HG02610 (cell line): Measurements from ENCODE around the gene TCTN1.
"Not testable (repeated sequence)": the region's sequence is repeated elsewhere in the genome, so short reads cannot be mapped to it uniquely, and the experiment has no call there.

ENCODE experiments used
- ATAC-seq: cut with Tn5 transposase; IDR thresholded peaks from one replicate; pipeline ENCODE4 v1.9.1; 2021; ENCODE audit warnings: mild to moderate bottlenecking, moderate library complexity; ENCODE audit not compliant: unreplicated experiment

Gene TCTN1

DNA sequence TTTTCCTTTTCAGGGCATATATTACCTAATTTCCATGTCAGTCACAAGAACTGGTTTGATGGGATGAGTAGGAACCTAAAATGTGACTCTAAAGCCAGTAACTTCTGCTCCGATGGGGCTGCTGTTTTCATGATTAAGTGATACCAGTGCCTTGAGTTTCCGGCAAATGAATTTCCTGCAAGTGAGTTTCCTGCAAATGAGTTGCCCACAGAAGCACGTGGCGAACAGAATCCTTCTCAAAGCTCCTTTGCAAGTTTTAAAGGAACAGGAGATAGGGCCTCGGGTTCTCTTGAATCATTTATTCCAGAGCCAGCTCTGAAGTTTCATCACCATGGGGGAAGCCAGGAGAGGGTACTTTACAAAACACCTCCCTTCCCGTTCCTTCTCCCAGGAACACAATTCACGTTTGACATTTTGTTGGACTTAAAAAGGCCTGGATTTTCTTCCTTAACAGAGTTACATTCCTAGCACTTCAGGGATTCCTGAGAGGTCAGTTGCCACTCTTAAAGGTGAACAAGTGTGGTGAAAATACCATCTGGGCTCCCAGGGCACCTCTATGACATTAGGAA is 28.6 kb upstream of the TCTN1 start:
- no peak for ATAC-seq

DNA sequence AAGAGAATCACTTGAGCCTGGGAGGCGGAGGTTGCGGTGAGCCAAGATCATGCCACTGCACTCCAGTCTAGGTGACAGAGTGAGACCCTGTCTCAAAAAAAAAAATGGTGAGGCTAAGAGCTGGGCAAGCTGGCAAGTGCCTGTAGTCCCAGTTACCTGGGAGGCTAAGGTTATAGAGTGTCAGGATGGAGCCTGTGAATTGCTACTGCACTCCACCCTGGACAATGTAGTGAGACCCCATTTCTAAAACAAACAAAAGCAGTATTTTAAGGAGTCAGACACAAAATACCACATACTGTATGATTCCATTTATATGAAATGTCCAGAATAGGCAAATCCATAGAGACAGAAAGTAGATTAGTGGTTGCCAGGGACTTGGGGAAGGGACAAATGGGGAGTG is 26.8 kb upstream of the TCTN1 start:
- ATAC-seq: not testable (repeated sequence)

DNA sequence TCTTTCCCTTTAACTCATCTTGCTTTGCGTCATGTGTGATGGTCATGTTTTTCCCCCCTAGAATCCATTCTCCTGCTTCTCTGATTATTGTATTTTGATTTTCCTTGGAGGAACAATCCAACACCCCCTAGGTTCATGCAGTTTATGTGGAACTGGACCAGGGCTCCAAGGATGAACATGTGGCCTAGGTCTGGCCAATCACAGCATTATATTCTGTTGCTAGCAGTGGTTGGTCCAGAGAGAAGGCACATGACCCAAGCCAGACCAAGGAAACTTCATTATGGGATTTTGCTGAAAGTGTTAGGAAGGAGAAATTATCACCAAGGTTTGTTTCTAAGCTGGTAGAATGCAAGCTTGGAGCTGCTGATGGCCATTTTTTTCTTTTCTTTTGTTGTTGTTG is 23.9 kb upstream of the TCTN1 start:
- no peak for ATAC-seq

DNA sequence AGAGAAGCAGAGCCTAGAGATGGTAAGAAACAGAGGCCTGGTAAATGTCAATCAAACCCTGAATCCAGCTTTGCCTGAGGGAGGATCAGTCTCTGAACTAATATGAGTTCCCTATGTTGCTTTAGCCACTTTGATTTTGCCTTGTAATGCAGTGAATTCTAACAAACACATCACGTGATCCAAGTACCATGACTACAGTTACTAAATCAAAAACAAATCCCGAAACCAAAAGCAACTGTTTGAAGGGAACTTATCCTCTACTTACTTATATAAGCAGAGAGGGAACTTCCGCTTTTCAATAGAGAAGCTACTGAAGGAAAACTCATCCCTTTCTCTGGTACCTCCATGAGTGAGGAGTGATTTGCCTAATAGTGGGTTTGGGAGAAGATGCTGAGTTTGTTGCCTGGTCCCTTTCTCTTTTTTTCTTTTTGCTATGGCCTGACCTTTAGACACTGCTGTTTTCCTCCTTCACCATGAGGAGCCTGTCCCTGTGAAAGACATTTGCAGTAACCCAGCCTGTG is 23.1 kb upstream of the TCTN1 start:
- peak; percentile 74 for ATAC-seq

DNA sequence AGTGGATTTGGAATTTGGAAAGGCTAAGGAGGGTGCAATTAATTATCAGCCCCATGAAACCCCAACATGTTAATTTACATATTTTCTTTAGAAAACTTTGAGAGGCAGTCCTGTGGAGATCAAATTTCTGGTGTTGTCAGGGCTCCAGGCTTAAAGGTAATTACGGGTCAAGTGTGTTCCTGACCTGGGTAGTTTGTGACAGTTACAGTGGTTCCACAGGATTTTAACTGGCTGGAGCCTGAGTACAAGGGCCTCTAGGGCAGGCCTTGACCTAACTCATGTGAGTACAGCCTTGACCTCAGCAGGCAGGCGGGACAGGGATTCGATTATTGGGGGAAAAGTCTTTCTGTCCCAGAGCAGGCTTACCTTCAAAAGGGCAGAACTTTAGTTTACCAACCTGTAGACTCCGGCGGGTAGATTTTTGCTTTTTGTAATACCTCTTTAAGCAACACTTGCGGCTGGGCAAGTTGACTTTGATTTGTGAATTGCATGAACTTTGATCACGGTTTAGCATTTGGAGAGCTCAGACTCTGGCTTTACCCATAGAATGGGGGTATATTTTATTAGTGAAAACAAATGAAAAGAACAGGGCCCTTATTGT is 22.4 kb upstream of the TCTN1 start:
- ATAC-seq: no peak

DNA sequence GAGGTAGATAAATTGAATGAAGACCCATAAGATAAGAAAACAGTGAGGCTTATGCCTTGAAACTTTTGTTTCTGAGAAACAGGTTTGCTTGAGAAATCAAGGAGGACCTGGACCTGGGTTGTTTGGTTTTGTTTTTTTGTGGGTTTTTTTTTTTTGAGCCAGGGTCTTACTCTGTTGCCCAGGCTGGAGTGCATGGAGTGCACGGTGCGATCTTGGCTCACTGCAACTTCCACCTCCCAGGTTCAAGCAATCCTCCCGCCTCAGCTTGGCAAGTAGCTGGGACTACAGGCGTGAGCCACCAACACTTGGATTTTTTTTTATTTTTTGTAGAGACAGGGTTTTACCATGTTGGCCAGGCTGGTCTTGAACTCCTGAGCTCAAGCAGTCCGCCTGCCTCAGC is 21.9 kb upstream of the TCTN1 start:
- ATAC-seq: no peak

DNA sequence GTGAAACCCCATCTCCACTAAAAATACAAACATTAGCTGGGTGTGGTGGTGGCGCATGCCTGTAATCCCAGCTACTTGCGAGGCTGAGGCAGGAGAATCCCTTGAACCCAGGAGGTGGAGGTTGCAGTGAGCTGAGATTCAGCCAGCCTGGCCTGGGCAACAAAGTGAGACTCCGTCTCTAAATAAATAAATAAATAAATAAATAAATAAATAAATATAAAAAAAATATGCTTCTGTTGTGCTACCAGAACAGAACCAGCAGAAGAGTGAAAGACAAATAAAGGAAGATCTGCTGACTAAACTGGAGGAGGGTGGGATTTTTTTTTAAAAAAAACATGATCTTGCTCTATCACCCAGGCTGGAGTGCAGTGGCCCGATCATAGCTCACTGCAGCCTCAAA is 21.0 kb upstream of the TCTN1 start:
- ATAC-seq: not testable (repeated sequence)

DNA sequence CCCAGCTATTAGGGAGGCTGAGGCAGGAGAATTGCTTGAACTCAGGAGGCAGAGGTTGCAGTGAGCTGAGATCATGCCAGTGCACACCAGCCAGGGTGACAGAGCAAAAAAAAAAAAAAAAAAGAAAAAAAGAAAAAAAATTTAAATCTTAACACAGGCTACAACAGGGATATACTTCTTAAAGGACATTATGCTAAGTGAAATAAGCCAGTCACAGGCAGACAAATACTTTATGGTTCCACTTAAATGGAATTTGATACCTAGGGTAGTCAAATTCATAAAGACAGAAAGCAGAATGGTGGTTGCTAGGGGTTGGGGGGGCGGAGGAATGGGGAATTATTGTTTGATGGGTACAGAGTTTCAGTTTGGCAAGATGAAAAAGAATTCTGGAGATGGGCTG is 16.0 kb upstream of the TCTN1 start:
- ATAC-seq: no peak

DNA sequence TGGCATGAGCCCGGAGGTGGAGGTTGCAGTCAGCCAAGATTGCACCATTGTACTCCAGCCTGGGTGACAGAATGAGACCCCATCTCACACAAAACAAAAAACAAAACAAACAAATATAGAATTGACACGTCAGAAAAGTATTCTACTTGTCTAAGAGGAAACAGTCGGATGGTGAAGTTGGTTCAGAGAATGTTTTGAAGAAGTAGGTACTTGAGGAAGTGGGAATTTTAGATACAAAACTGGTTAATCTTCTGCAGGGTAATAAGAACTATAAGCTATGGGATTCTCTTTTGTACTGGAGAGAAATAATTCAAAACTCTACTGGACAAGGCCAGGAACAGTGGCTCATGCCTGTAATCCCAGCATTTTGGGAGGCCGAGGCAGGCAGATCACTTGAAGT is 14.6 kb upstream of the TCTN1 start:
- no peak for ATAC-seq

DNA sequence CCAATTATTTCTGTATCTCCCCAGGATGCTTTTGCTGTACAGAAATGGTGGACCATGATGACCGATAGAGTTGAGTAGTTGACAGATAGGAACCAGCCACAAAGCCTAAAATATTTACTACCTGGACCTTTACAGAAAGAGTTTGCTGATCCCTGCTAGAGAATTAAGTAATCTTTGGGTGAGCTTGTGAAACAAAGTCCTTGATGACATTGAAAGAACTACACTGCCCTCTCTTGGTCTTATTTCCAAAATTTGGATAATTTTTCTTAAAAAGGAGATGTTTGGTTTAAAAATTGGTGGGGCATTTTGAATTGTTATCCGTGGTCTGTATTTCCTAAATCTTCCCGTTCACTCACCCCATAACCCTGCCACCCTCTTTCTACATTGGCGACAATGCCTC is 13.7 kb upstream of the TCTN1 start:
- no peak for ATAC-seq

DNA sequence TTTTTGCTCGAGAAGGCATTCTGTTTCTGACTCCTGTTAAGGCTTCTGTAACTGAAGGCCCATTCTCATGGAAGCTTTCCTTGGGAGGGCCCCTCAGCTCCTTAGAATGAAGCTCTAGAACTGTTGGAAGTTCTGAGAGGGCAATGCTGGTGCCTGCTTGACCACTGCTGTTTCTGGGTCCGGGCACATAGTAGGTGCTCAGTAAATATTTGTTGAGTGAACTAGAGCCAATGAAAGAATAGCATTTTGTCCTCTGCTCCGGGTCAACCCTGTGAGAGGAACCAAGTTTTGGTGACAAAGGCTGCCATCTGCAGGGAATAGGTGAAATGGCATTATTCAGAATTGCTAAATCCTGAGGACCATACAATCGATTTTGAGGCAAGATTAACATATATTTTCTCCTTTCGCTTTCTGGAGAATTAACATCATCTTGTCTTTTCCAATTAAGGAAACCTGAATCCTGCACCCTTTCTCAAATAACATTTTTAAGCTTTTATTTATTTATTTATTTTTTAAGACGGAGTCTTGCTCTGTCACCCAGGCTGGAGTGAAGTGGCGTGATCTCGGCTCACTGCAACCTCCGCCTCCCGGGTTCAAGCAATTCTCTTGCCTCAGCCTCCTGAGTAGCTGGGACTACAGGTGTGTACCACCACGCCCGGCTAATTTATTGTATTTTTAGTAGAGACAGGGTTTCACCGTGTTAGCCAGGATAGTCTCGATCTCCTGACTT is 11.7 kb upstream of the TCTN1 start:
- ATAC-seq: not testable (repeated sequence)

DNA sequence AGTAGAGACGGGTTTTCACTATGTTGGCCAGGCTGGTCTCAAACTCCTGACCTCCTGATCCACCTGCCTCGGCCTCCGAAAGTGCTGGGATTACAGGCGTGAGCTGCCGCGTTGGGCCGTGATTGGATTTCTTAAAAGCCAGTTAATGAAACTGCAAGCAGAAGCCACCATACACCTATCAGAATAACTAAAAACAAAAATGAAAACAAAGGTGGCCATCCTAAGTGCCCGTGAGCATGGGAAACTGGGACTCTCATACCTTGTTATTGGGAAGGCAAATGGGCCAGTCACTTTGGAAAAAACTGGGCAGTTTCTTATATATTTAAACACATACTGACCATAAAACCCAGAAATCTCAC is 7.7 kb upstream of the TCTN1 start:
- no peak for ATAC-seq

DNA sequence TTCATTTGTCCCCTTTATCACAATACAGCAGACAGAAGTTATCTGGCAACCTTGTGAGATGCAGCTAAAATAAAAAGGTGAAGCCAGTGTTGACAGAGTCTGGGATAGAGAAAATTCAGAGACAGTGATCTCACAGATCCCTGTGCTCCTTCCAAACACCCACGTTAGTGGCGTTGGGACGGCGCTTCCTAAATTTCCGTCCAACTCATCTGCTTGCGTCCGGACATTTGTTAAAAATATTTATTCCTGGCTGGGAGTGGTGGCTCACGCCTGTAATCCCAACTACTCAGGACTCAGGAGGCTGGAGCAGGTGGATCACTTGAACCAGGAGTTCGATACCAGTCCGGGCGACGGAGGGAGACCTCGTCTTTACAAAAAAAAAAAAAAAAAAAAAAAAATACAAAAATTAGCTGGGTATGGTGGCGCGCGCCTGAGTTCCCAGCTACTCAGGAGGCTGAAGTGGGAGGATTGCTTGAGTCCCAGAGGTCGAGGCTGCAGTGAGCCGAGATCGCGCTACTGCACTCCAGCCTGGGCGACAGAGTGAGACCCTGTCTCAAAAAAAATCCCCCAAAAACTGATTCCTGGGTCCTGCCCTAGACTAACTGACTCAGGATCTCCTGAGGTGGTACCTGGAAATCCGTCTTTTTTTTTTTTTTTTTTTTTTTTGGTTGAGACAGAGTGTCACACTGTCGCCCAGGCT is 708 bp upstream of the TCTN1 start:
- no peak for ATAC-seq

DNA sequence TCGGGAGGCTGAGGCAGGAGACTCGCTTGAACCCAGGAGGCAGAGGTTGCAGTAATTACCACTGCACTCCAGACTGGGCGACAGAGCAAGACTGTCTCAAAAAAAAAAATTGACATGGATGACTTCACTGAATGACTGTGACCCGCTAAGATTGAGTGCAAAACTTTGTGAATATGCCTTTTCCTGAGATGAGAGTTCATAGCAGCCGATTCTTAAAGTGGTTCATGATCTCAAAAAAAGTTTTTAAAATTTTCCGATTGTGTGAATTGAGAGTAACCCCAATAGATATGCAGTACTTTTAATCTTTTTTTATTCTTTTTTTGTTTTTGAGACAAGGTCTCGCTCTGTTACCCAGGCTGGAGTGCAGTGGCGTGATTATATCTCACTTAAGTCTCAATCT is 1.2 kb downstream of the TCTN1 start:
- no peak for ATAC-seq

DNA sequence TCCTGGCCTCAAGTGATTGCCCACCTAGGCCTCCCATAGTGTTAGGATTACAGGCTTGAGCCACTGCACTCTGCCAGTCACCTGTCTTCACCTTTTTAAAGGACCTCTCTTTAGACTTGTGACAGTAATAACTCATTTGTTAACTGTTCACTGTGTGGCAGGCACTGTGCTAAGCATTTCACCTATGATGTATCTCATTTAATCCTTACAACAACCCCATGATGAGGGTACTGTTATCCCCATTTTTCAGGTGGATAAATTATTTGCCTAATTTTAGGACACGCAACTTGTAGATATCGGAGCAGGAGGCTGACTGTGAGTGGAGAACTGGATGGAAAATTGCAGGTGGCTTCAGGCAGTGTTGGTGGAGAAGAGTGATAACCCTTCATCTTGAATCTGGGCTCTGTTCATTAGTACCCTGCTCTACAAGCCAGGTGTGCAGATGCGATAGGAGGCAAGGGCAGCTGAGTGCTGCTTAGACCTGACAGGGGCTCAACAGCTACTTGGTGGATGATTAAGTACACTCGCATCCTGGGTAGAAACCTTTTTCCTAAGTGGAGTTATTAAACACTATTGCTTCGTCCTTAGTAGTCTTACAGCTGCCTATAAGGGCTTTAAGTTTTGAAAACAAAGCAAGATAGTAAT is 2.7 kb downstream of the TCTN1 start:
- ATAC-seq: no peak

DNA sequence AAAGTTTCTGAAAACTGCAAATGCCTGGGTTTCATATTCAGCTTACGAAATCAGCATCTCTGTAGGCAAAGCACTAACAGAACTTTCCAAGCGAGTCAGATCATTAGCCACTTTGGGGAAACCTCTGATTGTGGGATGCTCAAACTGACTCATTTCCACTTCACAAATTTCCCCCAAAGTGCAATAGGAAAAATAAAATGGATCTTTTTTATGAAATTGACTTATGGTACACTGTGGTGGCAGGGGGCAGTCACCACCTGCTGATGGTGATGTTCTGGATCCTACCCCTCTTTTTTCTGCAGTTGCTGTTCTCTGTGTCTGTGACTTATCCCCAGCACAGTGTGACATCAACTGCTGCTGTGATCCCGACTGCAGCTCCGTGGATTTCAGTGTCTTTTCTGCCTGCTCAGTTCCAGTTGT is 5.6 kb downstream of the TCTN1 start:
- ATAC-seq: peak; percentile 59

DNA sequence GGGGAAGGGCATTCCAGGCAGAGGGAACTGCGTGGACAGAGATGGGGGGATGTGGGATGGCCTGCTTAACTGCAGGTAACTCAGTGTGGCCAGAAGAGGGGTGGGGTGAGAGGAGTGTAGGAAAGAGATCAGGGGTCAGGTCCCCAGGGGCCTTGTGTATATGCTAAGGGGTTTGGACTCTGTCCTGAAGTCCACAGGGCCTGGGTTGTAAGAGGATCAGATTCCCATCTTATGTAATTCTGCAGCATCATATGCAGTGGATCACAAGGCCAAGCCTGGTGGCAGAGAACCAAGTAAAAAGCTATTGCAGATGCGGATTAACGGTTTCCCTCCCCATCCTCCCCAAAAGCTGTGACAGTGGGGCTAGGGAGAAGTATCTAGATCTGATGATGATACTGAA is 8.7 kb downstream of the TCTN1 start:
- ATAC-seq: no peak

DNA sequence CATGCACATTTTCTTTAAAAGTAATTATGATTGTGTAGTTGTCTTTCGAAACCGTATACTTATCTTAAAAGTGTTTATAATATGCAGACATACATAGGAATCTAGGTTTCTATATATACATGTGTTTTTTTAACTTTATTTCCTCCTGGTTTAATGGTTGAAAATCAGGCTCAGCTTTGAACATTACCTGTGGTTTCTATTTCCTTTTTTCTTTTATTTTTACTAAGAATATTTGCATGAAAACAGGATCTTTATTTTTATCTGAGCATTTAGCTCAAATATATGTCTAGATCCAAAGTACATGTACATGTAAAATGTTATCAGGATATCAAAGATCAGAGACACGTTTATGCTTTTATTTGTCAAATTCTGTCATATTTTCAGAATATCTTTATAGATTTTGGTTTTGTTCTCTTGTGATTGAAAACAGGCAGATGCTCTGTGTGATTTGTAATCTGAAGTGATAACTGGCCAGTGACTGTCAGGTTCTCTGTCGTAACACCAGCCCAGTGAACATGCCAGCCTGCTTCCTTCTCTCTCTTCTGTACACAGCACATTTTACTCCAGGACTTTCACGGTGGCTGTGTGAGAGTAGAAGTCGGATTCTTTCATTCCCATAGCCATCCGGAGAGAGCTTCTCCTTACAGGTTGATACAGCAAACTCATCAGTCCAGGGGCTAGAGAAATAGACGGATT is 13.7 kb downstream of the TCTN1 start:
- no peak for ATAC-seq

DNA sequence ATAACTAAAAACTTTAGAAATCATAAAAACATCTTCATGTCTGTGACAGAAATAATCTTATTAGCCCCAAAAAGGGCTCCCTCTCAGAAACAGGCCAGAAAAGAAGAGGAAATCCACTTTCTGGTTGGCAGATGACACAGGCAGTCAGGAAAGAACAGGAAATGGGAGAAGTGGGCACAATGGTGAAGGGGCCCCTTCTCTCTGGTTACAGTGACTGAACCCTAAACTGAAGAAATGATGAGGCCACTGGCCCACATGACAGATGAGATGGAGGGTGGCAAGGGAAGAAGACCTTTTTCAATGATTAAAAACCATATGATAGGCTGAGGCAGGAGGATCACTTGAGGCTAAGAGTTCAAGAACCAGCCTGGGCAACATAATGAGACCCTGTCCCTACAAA is 21.1 kb downstream of the TCTN1 start:
- ATAC-seq: no peak

DNA sequence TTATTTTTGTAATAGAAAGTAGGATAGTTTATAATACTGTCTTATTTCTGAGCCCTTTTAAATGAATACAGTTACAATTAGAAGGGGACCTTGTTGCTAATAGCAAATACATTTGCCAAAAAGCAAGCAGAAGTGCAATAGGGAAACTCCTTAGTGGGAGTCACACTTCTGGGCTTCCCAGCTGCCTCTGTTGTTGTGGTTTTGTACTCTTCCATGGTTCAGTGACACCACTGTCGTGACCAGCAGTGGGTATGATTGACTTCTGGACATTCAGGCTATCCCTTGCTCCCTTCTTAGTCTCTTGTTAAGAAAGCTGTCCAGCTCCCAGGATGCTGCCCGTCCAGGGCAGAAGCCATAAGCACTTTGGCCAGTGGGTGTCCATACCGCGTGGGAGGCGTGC is 22.6 kb downstream of the TCTN1 start:
- ATAC-seq: peak; percentile 51
